ENCODE measurements around the gene TOP3B. TPM values are rescaled to one million over a fixed set of nuclear protein-coding genes. Genes with fewer than 3 reads are reported as not detected.

TOP3B gene
- total and polyA plus RNA-seq, 4 donors: 7.4 to 37.2 (median 21.5) TPM

DNA sequence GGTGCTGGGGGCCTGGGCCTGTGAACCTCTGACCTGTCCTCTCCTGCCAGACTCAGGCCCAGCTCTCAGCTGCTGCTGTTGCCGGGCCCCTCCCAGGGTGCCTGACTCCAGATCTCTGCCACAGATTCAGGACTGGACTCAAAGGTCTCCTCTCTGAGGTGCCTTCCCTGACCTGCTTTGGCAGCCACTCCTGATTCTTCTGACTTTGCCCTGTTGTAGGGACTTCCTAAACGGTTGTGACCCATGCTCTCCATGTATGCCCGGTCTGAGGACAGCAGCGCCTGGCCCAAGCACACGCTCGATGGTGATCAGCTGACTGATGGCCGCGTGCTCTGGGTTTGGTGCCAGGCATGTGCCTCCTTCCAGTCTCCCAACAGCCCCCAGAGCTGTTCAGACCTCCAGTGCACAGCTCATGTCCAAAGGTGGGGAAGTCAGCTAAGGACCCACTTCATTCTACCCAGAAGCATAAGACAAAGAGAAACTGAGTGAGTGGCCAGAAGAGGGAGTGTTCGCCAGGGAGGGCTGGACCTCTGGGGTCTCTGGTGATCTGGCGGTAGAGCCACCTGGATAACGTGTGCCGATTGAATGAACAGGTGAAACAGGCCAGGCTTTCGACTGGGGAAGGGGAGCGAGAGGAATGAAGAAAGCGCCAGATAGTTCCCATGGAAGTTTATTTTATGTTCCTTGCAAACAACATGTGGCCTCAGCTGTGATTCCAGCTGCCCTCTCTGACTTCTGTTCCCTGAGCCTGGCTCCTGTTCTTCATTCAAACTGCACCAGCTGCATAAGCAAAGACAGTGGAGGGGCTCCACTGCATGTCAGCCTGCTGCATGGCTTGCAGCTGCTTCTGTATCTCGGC lies 8.1 kb upstream of the TOP3B start:
- Histone ChIP-seq H3K9me3 (ENCODE audit: control insufficient read depth, low read length) (no peaks in the 10 kb centered on the region), H3K36me3 (ENCODE audit: control insufficient read depth in 1 of 2, insufficient read depth in 2 of 2, low read length in 1 of 2) (no peaks in the 10 kb centered on the region), H3K4me1 (ENCODE audit: control insufficient read depth in 1 of 2, insufficient read depth in 2 of 2, low read length in 2 of 2) (no peaks in the 10 kb centered on the region), H3K27me3 (ENCODE audit: control insufficient read depth in 1 of 2, insufficient read depth in 2 of 2, low read length in 1 of 2) (no peaks in the 10 kb centered on the region), H3K27ac (ENCODE audit: low read depth in 1 of 2, low read length in 2 of 2) (no peak overlapping the region), H3K4me3 (ENCODE audit: low read length in 2 of 2) (no peak overlapping the region)
- peak; percentile 19 for ATAC-seq (ENCODE audit: low FRiP score)
- 71% methylated on average over 16 of the region's 16 CpGs for WGBS, 2 donors
- intact Hi-C loops (cut with DNase I): no loop called here
- no peak for DNase-seq

GRCh38 chr22:21989049-21989448 lies 6.5 kb upstream of the TOP3B start:
- Histone ChIP-seq H3K4me1 (ENCODE audit: control insufficient read depth in 1 of 2, insufficient read depth in 2 of 2, low read length in 2 of 2) (no peaks in the 10 kb centered on the region), H3K9me3 (ENCODE audit: control insufficient read depth, low read length) (no peaks in the 10 kb centered on the region), H3K36me3 (ENCODE audit: control insufficient read depth in 1 of 2, insufficient read depth in 2 of 2, low read length in 1 of 2) (no peaks in the 10 kb centered on the region), H3K4me3 (ENCODE audit: low read length in 2 of 2) (no peak overlapping the region), H3K27ac (ENCODE audit: low read depth in 1 of 2, low read length in 2 of 2) (no peak overlapping the region), H3K27me3 (ENCODE audit: control insufficient read depth in 1 of 2, insufficient read depth in 2 of 2, low read length in 1 of 2) (no peaks in the 10 kb centered on the region)
- intact Hi-C loops (cut with DNase I): no loop called here
- no peak for DNase-seq
- no peak for ATAC-seq (ENCODE audit: low FRiP score)
- WGBS, 2 donors: 72 to 83% methylated on average over 6 of the region's 6 CpGs

DNA sequence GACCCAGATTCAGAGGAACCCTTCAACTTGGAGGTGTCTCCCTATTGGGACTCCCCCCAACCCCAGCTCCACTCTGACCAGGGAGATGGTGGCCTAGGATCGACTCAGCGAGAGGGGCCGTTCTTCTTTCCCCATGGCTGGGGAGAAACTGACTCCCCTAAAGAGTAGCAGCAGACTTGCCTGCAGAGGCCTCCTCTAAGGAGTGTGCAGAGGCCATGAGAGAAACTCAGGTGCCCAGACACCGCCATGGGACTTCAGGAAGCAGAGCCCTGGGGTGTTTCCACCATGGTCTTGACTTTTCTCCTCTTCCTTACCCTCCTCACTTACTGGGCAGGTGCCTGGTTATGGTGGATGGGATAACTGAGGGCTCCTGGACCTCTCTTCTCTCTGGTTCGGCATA lies 2.6 kb upstream of the TOP3B start:
- no peaks in the 10 kb centered on the region for H3K27me3 ChIP-seq (ENCODE audit: control insufficient read depth in 1 of 2, insufficient read depth in 2 of 2, low read length in 1 of 2)
- H3K36me3 ChIP-seq (ENCODE audit: control insufficient read depth in 1 of 2, insufficient read depth in 2 of 2, low read length in 1 of 2): no peaks in the 10 kb centered on the region
- H3K4me3 ChIP-seq (ENCODE audit: low read length in 2 of 2): no peak overlapping the region
- H3K27ac ChIP-seq (ENCODE audit: low read depth in 1 of 2, low read length in 2 of 2): no peak overlapping the region
- intact Hi-C loops (cut with DNase I): no loop called here
- no peaks in the 10 kb centered on the region for H3K9me3 ChIP-seq (ENCODE audit: control insufficient read depth, low read length)
- H3K4me1 ChIP-seq (ENCODE audit: control insufficient read depth in 1 of 2, insufficient read depth in 2 of 2, low read length in 2 of 2): no peaks in the 10 kb centered on the region
- 89 to 93% methylated on average over 5 of the region's 5 CpGs for WGBS, 2 donors
- no peak for ATAC-seq (ENCODE audit: low FRiP score)
- DNase-seq: no peak

- Histone ChIP-seq H3K36me3 (ENCODE audit: control insufficient read depth in 1 of 2, insufficient read depth in 2 of 2, low read length in 1 of 2) (no peaks in the 10 kb centered on the region), H3K4me1 (ENCODE audit: control insufficient read depth in 1 of 2, insufficient read depth in 2 of 2, low read length in 2 of 2) (no peaks in the 10 kb centered on the region), H3K27ac (ENCODE audit: low read depth in 1 of 2, low read length in 2 of 2) (no peak overlapping the region), H3K4me3 (ENCODE audit: low read length in 2 of 2) (no peak overlapping the region), H3K9me3 (ENCODE audit: control insufficient read depth, low read length) (no peaks in the 10 kb centered on the region), H3K27me3 (ENCODE audit: control insufficient read depth in 1 of 2, insufficient read depth in 2 of 2, low read length in 1 of 2) (no peaks in the 10 kb centered on the region)
- 36 to 38% methylated on average over 7 of the region's 7 CpGs for WGBS, 2 donors
- intact Hi-C loops (cut with DNase I): no loop called here
- no peak for ATAC-seq (ENCODE audit: low FRiP score)
- no peak for DNase-seq
Measured at GRCh38 chr22:21984793-21985192, 2.2 kb upstream of the TOP3B start.

- Histone ChIP-seq H3K4me3 (ENCODE audit: low read length in 2 of 2) (peak overlapping the region; percentile 71 to 84), H3K27me3 (ENCODE audit: control insufficient read depth in 1 of 2, insufficient read depth in 2 of 2, low read length in 1 of 2) (no peaks in the 10 kb centered on the region), H3K36me3 (ENCODE audit: control insufficient read depth in 1 of 2, insufficient read depth in 2 of 2, low read length in 1 of 2) (no peaks in the 10 kb centered on the region), H3K4me1 (ENCODE audit: control insufficient read depth in 1 of 2, insufficient read depth in 2 of 2, low read length in 2 of 2) (no peaks in the 10 kb centered on the region), H3K9me3 (ENCODE audit: control insufficient read depth, low read length) (no peaks in the 10 kb centered on the region), H3K27ac (ENCODE audit: low read depth in 1 of 2, low read length in 2 of 2) (no peak overlapping the region)
- intact Hi-C loops (cut with DNase I): no loop called here
- DNase-seq (no peak), ATAC-seq (ENCODE audit: low FRiP score) (no peak)
- WGBS, 2 donors: 25 to 26% methylated on average over 2 of the region's 2 CpGs
Measured at GRCh38 chr22:21981874-21982273, 713 bp downstream of the TOP3B start.

- Histone ChIP-seq H3K27me3 (ENCODE audit: control insufficient read depth in 1 of 2, insufficient read depth in 2 of 2, low read length in 1 of 2) (no peaks in the 10 kb centered on the region), H3K36me3 (ENCODE audit: control insufficient read depth in 1 of 2, insufficient read depth in 2 of 2, low read length in 1 of 2) (no peaks in the 10 kb centered on the region), H3K4me3 (ENCODE audit: low read length in 2 of 2) (no peak overlapping the region), H3K9me3 (ENCODE audit: control insufficient read depth, low read length) (no peaks in the 10 kb centered on the region), H3K4me1 (ENCODE audit: control insufficient read depth in 1 of 2, insufficient read depth in 2 of 2, low read length in 2 of 2) (no peaks in the 10 kb centered on the region), H3K27ac (ENCODE audit: low read depth in 1 of 2, low read length in 2 of 2) (no peak overlapping the region)
- peak in 1 of 2 donors; percentile 44 for DNase-seq
- intact Hi-C loops (cut with DNase I): no loop called here
- 79 to 81% methylated on average over 7 of the region's 7 CpGs for WGBS, 2 donors
- ATAC-seq (ENCODE audit: low FRiP score): no peak
Measured at GRCh38 chr22:21980547-21980946, 2.0 kb downstream of the TOP3B start.

DNA sequence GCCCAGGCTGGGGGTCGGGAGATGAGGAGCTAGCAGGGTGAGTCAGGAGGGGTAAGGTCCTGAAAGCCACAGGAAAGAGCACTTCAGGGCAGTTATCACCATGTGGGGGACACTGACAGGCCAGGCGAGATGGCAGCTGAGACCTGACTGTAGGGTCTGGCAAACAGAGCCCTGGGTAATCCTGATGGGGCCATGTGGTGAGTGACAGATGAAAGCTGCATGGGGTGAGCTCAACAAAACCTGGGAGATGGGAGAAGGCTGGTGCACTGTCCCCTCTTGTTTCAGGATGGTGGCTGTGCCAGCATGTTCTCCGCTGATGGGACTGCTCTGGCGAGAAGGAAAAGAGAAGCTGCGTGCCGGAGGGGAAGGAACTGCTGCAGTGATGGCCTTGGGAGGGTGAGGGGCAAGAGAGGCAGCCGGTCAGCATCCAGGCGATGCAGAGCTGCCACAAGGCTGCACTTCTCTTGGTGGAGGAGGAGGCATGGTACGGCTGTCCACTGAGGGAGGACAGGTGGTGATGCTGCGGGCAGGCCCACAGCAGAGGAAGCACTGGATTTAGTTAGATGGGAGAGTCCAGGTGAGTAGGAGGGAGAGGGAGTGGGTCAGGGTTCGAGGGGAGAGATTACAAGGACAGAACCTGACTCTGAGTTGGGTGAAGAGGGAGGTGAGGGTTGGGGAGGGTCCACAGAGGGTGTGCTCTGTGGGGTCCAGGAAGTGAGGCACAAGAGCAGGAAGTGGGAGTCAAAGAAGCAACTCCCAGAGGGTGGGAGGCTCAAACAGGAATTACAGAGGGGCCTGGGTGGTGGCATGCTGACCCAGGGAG lies 3.8 kb downstream of the TOP3B start:
- Histone ChIP-seq H3K36me3 (ENCODE audit: control insufficient read depth in 1 of 2, insufficient read depth in 2 of 2, low read length in 1 of 2) (no peaks in the 10 kb centered on the region), H3K4me3 (ENCODE audit: low read length in 2 of 2) (no peak overlapping the region), H3K9me3 (ENCODE audit: control insufficient read depth, low read length) (no peaks in the 10 kb centered on the region), H3K27me3 (ENCODE audit: control insufficient read depth in 1 of 2, insufficient read depth in 2 of 2, low read length in 1 of 2) (no peaks in the 10 kb centered on the region), H3K4me1 (ENCODE audit: control insufficient read depth in 1 of 2, insufficient read depth in 2 of 2, low read length in 2 of 2) (no peaks in the 10 kb centered on the region), H3K27ac (ENCODE audit: low read depth in 1 of 2, low read length in 2 of 2) (no peak overlapping the region)
- WGBS, 2 donors: 78 to 82% methylated on average over 11 of the region's 11 CpGs
- no peak for ATAC-seq (ENCODE audit: low FRiP score)
- intact Hi-C loops (cut with DNase I): no loop called here
- DNase-seq: peak in 1 of 2 donors; percentile 63

- intact Hi-C loops (cut with DNase I): no loop called here
Measured at GRCh38 chr22:21977814-21978213, 4.8 kb downstream of the TOP3B start.

More at GRCh38 chr22:21977814-21978213, 4.8 kb downstream of the TOP3B start:
- 92 to 100% methylated on average over 1 of the region's 1 CpG for WGBS, 2 donors
- DNase-seq: no peak
- Histone ChIP-seq H3K4me1 (ENCODE audit: control insufficient read depth in 1 of 2, insufficient read depth in 2 of 2, low read length in 2 of 2) (no peaks in the 10 kb centered on the region), H3K27me3 (ENCODE audit: control insufficient read depth in 1 of 2, insufficient read depth in 2 of 2, low read length in 1 of 2) (no peaks in the 10 kb centered on the region), H3K27ac (ENCODE audit: low read depth in 1 of 2, low read length in 2 of 2) (no peak overlapping the region), H3K9me3 (ENCODE audit: control insufficient read depth, low read length) (no peaks in the 10 kb centered on the region), H3K36me3 (ENCODE audit: control insufficient read depth in 1 of 2, insufficient read depth in 2 of 2, low read length in 1 of 2) (no peaks in the 10 kb centered on the region), H3K4me3 (ENCODE audit: low read length in 2 of 2) (no peak overlapping the region)
- ATAC-seq (ENCODE audit: low FRiP score): no peak

All from aorta (tissue), 5 donors.